Measurements from ENCODE around the gene LRBA. TPM values are rescaled to one million over a fixed set of nuclear protein-coding genes. Genes with fewer than 3 reads are reported as not detected.

LRBA gene
- total and polyA plus RNA-seq, 2 donors (not counting 1 experiment from before 2014, with no cell fraction given) = 16.4 to 36.7 TPM

DNA sequence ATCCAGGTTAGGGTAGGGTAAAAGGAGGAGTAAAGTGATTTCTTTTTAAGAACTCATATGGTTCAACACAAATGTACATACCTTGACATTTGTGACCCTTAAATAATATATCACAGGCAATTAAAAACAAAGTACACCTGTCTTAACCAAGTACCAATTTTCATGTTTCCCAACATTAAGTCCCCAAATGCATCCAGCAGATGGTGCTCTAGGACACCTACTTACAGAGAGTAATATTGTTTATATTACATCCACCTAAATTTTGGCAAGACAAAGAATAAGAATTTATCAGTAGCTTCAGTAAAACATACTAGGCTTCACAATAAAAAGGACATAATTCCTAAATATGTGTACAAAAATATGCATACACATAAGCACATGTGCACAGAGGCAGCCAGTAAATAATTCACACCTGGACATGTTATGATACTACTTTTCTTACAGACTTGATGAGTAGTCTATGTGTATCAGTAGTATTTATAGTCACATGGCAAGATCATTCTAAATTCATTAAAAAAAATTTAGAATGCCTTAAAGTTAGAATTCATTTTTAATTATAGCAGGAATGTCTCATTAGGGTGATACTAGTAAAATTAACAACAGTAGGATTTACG is 717.1 kb downstream of the LRBA start:
- Histone ChIP-seq H4K20me1 (ENCODE audit: control insufficient read depth, extremely low read depth, insufficient read depth, low read length) (no peaks in the 10 kb centered on the region), H3K36me3 (ENCODE audit: control insufficient read depth, insufficient read depth, low read length) (no peaks in the 10 kb centered on the region), H3K4me2 (ENCODE audit: extremely low read depth, insufficient read depth, low read length) (no peak overlapping the region), H3K4me3 (replicated peaks in 1 of 4; ENCODE audit: control extremely low read depth in 1 of 4, insufficient read depth in 1 of 4, low read depth in 3 of 4, low read length in 4 of 4) (no peak overlapping the region), H3K27me3 (ENCODE audit: control insufficient read depth, insufficient read depth, low read length) (no peaks in the 10 kb centered on the region), H3K9ac (ENCODE audit: insufficient read depth, low read length) (no peak overlapping the region), H3K79me2 (ENCODE audit: control insufficient read depth, insufficient read depth, low read length) (no peaks in the 10 kb centered on the region), H2AFZ (ENCODE audit: low read length) (no peak overlapping the region), H3K4me1 (ENCODE audit: control insufficient read depth, extremely low read depth, insufficient read depth, low read length) (peaks cover 2% of the 10 kb centered on the region), H3K9me3 (ENCODE audit: control insufficient read depth, insufficient read depth, low read depth, low read length) (no peaks in the 10 kb centered on the region), H3K27ac (ENCODE audit: insufficient read depth, low read length) (no peak overlapping the region)
- DNase-seq (ENCODE audit: low read depth in 2 of 2) = peak; percentile 53 to 84
- TF ChIP-seq, protein P1, sequence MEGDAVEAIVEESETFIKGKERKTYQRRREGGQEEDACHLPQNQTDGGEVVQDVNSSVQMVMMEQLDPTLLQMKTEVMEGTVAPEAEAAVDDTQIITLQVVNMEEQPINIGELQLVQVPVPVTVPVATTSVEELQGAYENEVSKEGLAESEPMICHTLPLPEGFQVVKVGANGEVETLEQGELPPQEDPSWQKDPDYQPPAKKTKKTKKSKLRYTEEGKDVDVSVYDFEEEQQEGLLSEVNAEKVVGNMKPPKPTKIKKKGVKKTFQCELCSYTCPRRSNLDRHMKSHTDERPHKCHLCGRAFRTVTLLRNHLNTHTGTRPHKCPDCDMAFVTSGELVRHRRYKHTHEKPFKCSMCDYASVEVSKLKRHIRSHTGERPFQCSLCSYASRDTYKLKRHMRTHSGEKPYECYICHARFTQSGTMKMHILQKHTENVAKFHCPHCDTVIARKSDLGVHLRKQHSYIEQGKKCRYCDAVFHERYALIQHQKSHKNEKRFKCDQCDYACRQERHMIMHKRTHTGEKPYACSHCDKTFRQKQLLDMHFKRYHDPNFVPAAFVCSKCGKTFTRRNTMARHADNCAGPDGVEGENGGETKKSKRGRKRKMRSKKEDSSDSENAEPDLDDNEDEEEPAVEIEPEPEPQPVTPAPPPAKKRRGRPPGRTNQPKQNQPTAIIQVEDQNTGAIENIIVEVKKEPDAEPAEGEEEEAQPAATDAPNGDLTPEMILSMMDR (conservative IDR thresholded peaks at IDR 0.05 in 1 of 2, IDR thresholded peaks at IDR 0.05 in 1 of 2; ENCODE audit: low read depth in 1 of 2, low read length in 2 of 2) = peak; percentile 56 to 69
- no peak for TF ChIP-seq EZH2 (IDR thresholded peaks at IDR 0.05; ENCODE audit: low read length, missing control alignments)

DNA sequence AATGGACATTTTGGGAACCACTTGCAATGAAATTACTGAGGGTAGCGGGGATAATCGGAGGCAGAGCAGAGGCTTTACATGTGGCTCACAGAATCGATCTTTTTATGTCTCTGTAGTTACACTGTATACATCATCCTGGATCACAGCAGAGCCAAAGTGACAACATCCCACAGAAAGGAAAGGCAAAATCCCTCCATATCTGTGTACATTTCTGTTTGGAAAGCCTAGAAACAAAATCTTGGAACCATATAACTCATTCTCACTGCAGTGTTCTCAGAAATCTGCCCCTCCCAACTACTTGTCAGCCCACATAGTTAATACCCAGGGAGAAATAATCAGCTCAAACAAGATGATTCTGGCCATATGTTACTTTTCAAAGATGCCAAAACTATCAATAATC is 725.2 kb downstream of the LRBA start:
- no peak overlapping the region for H2AFZ ChIP-seq (ENCODE audit: low read length)
- no peaks in the 10 kb centered on the region for H3K27me3 ChIP-seq (ENCODE audit: control insufficient read depth, insufficient read depth, low read length)
- no peak for DNase-seq (ENCODE audit: low read depth in 2 of 2)
- no peaks in the 10 kb centered on the region for H3K9me3 ChIP-seq (ENCODE audit: control insufficient read depth, insufficient read depth, low read depth, low read length)
- H3K27ac ChIP-seq (ENCODE audit: insufficient read depth, low read length) = no peak overlapping the region
- no peaks in the 10 kb centered on the region for H3K4me1 ChIP-seq (ENCODE audit: control insufficient read depth, extremely low read depth, insufficient read depth, low read length)
- H3K79me2 ChIP-seq (ENCODE audit: control insufficient read depth, insufficient read depth, low read length) = no peaks in the 10 kb centered on the region
- H3K4me3 ChIP-seq (replicated peaks in 1 of 4; ENCODE audit: control extremely low read depth in 1 of 4, insufficient read depth in 1 of 4, low read depth in 3 of 4, low read length in 4 of 4) = no peak overlapping the region
- H3K4me2 ChIP-seq (ENCODE audit: extremely low read depth, insufficient read depth, low read length) = no peak overlapping the region
- H3K9ac ChIP-seq (ENCODE audit: insufficient read depth, low read length) = no peak overlapping the region
- TF ChIP-seq EZH2 (IDR thresholded peaks at IDR 0.05; ENCODE audit: low read length, missing control alignments) = no peak
- TF ChIP-seq, protein P1 (conservative IDR thresholded peaks at IDR 0.05 in 1 of 2, IDR thresholded peaks at IDR 0.05 in 1 of 2; ENCODE audit: low read depth in 1 of 2, low read length in 2 of 2) = no peak
- H3K36me3 ChIP-seq (ENCODE audit: control insufficient read depth, insufficient read depth, low read length) = no peaks in the 10 kb centered on the region
- H4K20me1 ChIP-seq (ENCODE audit: control insufficient read depth, extremely low read depth, insufficient read depth, low read length) = no peaks in the 10 kb centered on the region

DNA sequence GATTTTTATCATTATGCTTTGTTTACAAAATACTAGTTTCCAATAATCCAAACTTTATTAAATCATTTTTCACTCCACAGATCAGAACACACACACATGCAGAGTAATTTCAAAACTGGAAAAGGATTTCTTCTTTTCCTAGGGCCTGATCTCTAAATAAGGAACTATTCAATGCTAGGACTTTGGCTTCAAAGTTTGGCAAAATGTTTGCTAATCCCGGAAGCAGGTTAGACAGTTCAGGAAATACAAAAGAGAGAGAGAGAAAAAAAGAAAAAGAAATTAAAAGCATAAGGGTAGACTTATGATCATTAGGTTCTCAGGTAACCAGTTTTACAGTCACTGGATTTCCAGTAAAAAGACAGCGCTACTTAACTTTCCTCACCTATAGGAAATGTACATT is 725.9 kb downstream of the LRBA start:
- Histone ChIP-seq H3K4me3 (replicated peaks in 1 of 4; ENCODE audit: control extremely low read depth in 1 of 4, insufficient read depth in 1 of 4, low read depth in 3 of 4, low read length in 4 of 4) (no peak overlapping the region), H3K4me1 (ENCODE audit: control insufficient read depth, extremely low read depth, insufficient read depth, low read length) (peaks cover 3% of the 10 kb centered on the region), H3K9ac (ENCODE audit: insufficient read depth, low read length) (no peak overlapping the region), H3K27me3 (ENCODE audit: control insufficient read depth, insufficient read depth, low read length) (no peaks in the 10 kb centered on the region), H3K27ac (ENCODE audit: insufficient read depth, low read length) (no peak overlapping the region), H3K9me3 (ENCODE audit: control insufficient read depth, insufficient read depth, low read depth, low read length) (no peaks in the 10 kb centered on the region), H3K4me2 (ENCODE audit: extremely low read depth, insufficient read depth, low read length) (no peak overlapping the region), H3K36me3 (ENCODE audit: control insufficient read depth, insufficient read depth, low read length) (no peaks in the 10 kb centered on the region), H2AFZ (ENCODE audit: low read length) (no peak overlapping the region), H4K20me1 (ENCODE audit: control insufficient read depth, extremely low read depth, insufficient read depth, low read length) (no peaks in the 10 kb centered on the region), H3K79me2 (ENCODE audit: control insufficient read depth, insufficient read depth, low read length) (no peaks in the 10 kb centered on the region)
- TF ChIP-seq EZH2 (IDR thresholded peaks at IDR 0.05; ENCODE audit: low read length, missing control alignments) = no peak
- TF ChIP-seq, protein P1 (conservative IDR thresholded peaks at IDR 0.05 in 1 of 2, IDR thresholded peaks at IDR 0.05 in 1 of 2; ENCODE audit: low read depth in 1 of 2, low read length in 2 of 2) = no peak
- no peak for DNase-seq (ENCODE audit: low read depth in 2 of 2)

All from fibroblast of lung (primary cell).